Suppressor macrophage treated with lipopolysaccharide for 1 hour (primary cell): Measurements from ENCODE around the gene FAM89B.

Source experiments
- DNase-seq, 3 donors: peaks; one replicate each; pipeline ENCODE4 v3.0.0-alpha.2; 2020 to 2022

The FAM89B gene

DNA sequence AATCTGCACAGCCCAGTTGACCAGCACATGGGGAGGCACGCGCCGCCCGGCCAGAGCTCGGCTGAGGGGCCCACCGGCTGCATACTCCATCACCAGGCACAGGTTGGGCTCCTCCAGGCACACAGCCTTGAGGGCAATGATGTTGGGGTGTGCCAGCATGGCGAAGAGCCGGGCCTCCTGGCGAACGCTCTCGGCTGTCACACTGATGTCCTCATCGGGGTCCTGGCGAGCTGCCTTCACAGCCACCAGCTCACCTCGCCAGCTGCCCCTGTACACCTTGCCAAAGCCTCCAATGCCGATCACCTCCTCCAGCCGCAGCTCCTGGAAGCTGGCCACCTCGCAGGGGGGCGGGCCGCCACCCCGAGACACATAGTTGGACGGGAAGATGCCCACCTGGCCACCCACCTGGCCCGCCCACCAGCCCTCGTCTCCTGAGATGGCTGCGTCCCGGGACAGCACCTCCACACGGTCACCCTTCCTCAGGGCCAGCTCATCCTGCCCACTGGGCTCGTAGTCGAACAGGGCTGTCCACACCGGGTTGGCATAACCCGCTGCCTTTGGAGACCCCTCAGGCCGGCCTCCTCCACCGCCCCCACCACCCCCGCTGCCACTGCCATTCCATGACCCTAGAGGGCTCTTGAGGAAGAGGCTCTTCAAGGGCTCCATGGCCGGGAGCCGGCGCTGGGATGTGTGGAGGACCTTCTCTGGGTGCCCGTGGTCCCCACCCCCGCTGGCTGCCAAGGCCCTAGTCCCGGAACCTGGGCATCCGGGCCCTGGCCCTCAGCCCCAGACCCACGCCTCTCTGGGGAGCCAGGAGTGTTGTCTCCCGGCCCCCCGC lies 41.0 kb downstream of the FAM89B start:
- peak in 2 of 3 donors; percentile 24 to 36 for DNase-seq

DNA sequence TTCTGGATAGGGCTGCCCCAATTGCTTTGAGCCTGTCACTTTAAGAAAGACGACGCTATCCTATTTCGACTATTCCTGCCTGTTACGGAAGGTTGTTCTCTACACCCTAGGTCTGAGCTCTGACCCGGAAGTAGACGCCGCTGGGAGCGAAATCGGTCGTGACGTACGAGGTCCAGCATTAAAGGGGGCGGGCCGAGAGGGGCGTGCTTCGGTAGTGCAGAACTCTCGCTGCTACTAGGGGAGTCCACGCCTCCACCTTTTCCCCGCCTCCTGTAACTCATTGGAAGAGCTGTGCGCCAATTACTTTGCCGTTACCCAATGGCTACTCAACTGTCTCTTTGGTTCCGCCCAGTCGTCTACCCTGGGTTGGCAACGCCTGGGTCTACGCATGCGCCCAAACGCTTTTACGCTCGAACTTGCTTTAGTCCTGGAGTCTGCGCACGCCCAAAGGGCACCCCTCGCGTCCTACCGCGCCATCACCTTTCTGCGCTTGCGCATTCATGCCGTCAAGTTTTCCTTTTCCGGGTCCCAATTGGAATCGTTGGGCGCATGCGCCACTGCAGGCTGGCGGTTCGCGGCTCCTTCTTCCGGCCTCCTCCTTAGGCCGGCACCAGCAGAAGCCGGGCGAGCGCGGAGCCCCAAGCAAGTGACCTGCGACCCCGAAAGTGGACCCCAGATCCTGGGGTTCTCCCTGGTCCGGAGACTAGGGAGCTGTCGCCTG lies 43.1 kb downstream of the FAM89B start, which contains the start of gene PCNX3:
TSS of gene PCNX3 (plus strand) at position 548 of the 721 bp plus-strand sequence. CDS start 536 bp downstream, outside the sequence.
- DNase-seq = peak; percentile 100

DNA sequence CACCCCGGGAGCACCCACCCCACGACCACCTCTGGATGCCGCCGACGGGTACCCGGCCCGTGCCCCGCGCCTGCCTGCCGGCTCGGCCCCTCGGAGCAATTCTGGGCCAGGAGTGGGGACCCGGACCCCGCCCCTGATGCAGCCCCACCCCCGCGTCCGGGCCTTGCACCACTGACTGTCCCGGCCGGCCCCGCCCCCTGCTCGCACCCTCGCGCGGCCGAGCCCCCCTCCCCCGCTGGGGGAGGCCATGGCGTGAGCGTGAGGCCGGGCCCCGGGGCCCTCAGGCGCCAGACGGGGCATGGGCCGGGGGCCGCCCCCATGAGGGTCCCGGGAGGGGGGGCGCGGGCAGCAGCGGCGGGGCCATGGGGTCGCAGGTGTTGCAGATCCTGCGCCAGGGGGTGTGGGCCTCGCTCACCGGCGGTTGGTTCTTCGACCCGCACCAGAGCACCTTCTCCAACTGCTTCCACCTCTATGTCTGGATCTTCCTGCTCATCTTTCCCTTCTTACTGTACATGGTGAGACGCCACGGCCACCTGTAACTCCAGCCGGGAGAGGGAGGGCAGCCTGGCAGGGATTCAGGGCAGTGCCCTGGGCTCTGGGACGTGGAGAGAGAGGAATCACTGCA lies 43.7 kb downstream of the FAM89B start:
- DNase-seq = peak; percentile 27 to 58 (median 33)

DNA sequence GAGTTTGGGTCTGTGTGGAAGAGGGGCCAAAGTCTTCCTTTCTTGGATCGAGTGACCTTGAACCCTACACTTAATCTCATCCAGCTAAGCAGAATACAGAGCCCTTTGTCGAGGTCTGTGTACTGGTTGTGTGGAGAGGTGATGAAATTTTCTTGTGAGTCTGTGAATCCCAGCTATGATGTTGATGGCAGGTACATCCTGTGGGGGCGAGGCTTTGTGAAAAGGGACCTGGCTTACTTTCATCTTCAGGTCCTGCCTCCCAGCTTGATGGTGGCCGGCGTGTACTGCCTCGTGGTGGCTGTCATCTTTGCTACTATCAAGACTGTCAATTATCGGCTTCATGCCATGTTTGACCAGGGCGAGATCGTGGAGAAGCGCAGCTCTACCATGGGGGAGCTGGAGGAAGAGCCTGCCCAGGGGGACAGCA lies 44.2 kb downstream of the FAM89B start:
- DNase-seq = no peak

DNA sequence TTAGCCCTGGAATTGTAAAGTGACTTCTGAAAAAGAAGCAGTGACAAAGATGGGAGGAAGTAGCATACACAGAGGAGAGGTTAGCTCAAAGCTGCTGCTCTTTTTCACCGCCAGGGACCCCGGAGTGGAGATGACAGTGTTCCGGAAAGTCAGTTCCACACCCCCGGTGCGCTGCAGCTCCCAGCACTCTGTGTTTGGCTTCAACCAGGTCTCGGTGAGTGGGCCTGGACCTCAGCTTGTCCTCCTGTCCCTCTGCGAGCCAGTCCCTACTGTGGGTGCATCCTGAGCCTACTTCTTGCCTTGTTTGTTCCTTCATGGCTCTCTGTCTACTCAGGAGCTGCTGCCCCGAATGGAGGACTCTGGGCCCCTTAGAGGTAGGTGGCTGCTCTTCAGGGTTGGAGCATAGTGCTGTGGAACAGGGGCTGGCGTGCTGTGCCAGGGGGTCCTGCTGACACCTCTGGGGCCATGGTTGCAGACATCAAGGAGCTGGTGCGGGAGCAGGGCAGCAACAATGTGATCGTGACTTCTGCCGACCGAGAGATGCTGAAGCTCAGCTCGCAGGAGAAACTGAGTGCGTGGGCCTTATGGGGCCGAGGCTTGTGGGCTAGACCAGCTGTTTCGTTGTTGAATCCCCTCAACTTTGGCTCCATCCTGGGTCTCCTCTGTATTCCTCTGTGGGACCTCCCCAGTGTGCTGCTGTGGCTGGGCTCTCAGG lies 45.0 kb downstream of the FAM89B start:
- no peak for DNase-seq

DNA sequence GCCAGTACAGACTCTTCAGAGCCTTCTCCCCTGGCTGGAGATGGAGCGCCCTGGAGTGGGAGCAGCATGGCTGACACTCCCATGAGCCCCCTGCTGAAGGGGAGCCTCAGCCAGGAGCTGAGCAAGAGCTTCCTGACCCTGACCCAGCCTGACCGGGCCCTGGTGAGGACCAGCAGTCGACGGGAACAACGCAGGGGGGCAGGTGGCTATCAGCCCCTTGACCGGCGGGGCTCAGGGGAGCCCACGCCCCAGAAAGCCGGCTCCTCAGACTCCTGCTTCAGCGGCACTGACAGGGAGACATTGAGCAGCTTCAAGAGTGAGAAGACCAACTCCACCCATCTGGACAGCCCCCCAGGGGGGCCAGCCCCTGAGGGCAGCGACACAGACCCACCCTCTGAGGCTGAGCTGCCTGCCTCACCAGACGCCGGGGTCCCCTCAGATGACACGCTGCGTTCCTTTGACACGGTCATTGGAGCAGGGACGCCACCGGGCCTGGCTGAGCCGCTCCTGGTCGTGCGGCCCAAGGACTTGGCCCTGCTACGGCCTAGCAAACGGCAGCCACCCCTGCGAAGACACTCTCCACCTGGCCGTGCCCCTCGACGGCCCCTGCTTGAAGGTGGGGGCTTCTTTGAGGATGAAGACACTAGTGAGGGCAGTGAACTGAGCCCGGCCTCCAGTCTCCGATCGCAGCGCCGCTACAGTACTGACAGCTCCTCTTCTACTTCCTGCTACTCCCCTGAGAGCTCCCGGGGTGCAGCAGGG lies 45.8 kb downstream of the FAM89B start:
- no peak for DNase-seq

DNA sequence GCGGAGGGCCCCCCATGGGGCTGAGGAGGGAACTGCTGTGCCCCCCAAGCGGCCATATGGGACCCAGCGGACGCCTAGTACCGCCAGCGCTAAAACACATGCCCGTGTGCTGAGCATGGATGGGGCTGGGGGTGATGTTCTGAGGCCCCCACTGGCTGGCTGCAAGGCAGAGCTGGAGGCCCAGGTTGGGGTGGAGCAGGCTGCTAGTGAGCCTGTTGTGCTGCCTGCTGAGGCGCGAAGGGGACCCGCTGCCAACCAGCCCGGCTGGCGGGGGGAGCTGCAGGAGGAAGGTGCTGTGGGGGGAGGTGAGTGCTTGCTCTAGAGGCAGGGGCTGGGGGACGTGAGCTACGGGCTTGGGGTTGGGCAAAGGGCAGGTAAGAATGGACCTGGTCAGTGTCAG lies 46.4 kb downstream of the FAM89B start:
- DNase-seq = no peak

DNA sequence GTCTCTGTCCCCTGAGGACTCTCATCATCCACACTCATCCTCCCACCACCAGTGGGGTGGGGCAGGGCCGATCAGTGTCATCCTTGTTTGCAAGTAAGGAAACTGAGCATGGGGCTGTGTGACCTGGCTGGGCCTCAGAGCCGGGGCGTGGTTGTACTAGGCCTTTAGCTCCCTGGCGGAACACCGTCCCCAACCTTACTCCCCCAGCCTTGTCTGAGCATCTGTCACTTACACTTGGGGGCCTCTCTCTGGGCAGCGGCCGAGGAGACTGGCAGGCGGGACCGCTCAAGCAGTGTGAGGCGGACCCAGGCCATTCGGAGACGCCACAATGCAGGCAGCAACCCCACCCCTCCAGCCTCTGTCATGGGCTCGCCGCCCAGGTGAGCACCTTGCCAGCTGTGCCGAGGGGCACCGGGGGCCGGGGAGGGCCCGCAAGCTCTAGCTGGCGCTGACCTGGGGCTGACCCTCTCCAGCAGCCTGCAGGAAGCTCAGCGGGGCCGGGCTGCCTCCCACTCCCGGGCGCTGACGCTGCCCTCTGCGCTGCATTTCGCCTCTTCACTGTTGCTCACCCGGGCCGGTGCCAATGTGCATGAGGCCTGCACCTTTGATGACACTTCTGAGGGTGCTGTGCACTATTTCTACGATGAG lies 47.1 kb downstream of the FAM89B start:
- no peak for DNase-seq

DNA sequence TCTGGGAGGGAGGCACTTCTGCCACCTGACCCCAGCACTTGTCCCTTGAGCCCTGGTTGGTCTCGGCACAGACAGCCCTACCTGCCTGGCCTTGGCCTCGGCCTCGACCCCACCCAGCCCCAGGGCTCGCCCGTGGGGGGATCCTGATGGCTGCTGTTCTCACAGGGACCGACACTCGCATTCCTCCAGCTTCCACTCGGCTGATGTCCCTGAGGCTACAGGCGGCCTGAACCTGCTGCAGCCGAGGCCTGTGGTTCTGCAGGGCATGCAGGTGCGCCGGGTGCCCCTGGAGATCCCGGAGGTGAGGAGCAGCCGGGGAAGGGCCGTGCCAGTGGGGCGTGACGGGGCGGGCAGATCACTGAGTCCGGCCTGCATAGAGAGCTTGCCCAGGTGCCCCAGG lies 48.3 kb downstream of the FAM89B start:
- DNase-seq = no peak

DNA sequence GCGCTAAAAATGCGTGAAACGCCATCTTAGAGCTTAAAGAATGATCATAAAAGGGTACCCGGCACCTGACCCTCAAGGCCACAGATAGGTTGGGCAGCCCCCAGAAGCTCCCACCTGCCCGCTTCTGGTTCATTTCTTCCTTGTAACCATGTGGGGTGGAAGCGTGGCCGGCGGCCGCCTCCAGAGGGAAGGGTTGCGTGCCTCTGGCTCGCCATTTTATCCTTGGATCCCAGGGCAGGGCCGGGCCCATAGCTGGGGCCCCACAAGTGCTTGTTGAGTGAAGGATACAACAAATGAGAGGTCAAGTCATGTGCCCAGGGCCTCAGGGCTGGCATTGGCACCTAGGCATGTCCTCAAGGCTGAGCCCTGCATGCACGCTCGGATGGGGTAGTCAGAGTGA lies 49.1 kb downstream of the FAM89B start:
- DNase-seq = no peak

DNA sequence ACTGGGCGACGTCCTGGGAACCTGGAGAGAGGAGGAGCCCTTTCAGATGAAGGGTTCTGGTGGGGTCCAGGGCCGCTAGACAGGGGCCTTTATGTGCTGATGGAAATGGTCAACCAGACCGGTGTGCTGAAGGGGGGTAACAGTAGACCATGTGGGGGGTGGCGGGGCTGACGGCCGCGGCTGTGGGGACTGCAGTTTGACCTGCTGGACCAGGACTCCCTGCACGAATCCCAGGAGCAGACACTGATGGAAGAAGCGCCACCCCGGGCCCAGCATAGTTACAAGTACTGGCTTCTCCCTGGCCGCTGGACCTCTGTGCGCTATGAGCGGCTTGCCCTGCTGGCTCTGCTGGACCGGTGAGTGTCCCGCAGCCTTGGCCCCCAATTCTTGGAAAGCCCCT lies 49.7 kb downstream of the FAM89B start:
- no peak for DNase-seq

DNA sequence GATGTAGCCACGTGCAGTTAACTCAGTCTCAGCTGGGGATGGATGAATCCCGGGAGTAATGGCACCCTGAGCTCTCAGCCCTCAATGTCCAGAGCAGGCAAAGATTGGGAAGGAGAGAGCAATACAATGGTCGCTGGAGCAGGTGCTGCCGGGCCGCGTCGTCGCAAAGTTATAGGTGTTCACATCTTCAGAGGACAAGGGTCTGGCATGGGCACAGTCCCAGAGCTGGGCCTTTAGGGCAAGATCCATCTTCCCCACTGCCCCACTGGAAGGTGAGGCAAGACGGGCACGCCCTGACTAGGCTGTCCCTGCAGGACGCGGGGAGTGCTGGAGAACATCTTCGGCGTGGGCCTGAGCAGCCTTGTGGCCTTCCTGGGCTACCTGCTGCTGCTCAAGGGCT lies 50.8 kb downstream of the FAM89B start:
- no peak for DNase-seq
